Fibroblast of lung (primary cell): ENCODE data around the gene GUK1. TPM values are rescaled to one million over a fixed set of nuclear protein-coding genes. Genes with fewer than 3 reads are reported as not detected.
A peak's percentile ranks its signal among the peaks of the same experiment; 100 is the strongest.

Source experiments
- DNase-seq, 2 donors: peaks; one replicate each; pipeline versions ENCODE4 v3.0.0 to v3.0.0-alpha.2; 2010; ENCODE audit warnings: low read depth in 2 of 2
- H2AFZ ChIP-seq: 2 replicates; pipeline ENCODE4 v1.5.1; 2012; ENCODE audit warnings: low read length, control low read depth, inconsistent platforms
- H3K27ac ChIP-seq: 2 replicates; pipeline ENCODE4 v1.5.1; 2011; ENCODE audit warnings: low read length, control low read depth; ENCODE audit not compliant: insufficient read depth
- H3K27me3 ChIP-seq: 2 replicates; pipeline ENCODE4 v1.5.1; 2011; ENCODE audit warnings: mild to moderate bottlenecking, low read length; ENCODE audit not compliant: control insufficient read depth, insufficient read depth
- H3K36me3 ChIP-seq: 2 replicates; pipeline ENCODE4 v1.5.1; 2011; ENCODE audit warnings: low read length; ENCODE audit not compliant: control insufficient read depth, insufficient read depth
- H3K4me1 ChIP-seq: 2 replicates; pipeline ENCODE4 v1.5.1; 2011; ENCODE audit warnings: low read length; ENCODE audit not compliant: control insufficient read depth, insufficient read depth; ENCODE audit errors: extremely low read depth
- H3K4me2 ChIP-seq: 2 replicates; pipeline ENCODE4 v1.5.1; 2011; ENCODE audit warnings: low read length, control low read depth; ENCODE audit not compliant: insufficient read depth; ENCODE audit errors: extremely low read depth
- H3K4me3 ChIP-seq, 4 experiments: fragments of 200-600 bp in 1 of 4; sonication (generic) in 1 of 4; replicated peaks in 1 of 4; 2 replicates each; pipeline ENCODE4 v1.5.1; 2011 to 2016; ENCODE audit warnings: low read length in 4 of 4, low read depth in 3 of 4, mild to moderate bottlenecking in 3 of 4, control low read depth in 2 of 4, inconsistent platforms in 1 of 4, mixed read lengths in 1 of 4; ENCODE audit not compliant: insufficient read depth in 1 of 4; ENCODE audit errors: control extremely low read depth in 1 of 4
- H3K79me2 ChIP-seq: 2 replicates; pipeline ENCODE4 v1.5.1; 2012; ENCODE audit warnings: mild to moderate bottlenecking, low read length, inconsistent platforms; ENCODE audit not compliant: control insufficient read depth, insufficient read depth
- H3K9ac ChIP-seq: 2 replicates; pipeline ENCODE4 v1.5.1; 2011; ENCODE audit warnings: mild to moderate bottlenecking, low read length, control low read depth; ENCODE audit not compliant: insufficient read depth
- H3K9me3 ChIP-seq: 2 replicates; pipeline ENCODE4 v1.5.1; 2012; ENCODE audit warnings: low read depth, low read length; ENCODE audit not compliant: control insufficient read depth, insufficient read depth
- H4K20me1 ChIP-seq: 2 replicates; pipeline ENCODE4 v1.5.1; 2011; ENCODE audit warnings: low read length; ENCODE audit not compliant: control insufficient read depth, insufficient read depth; ENCODE audit errors: extremely low read depth
- EZH2 ChIP-seq: IDR thresholded peaks from 2 replicates; pipeline ENCODE4 v1.5.1; 2012; ENCODE audit warnings: low read length, control low read depth, mild to moderate bottlenecking; ENCODE audit errors: missing control alignments
- polyA plus RNA-seq, 2 donors: library from polyadenylated mRNA; depleted of rRNA in 1 of 2; stranded (reverse) in 1 of 2; unstranded in 1 of 2; fragments of >200 nt; gene quantifications; 2 replicates each; pipeline ENCODE4 v1.2.1, GENCODE V29; 2011 to 2012; ENCODE audit warnings: missing spikeins in 1 of 2
- total RNA-seq: library from RNA; depleted of rRNA; stranded (reverse); fragments of >200 nt; gene quantifications from 2 replicates; pipeline ENCODE4 v1.2.1, GENCODE V29; 2014
- TF ChIP-seq, protein P1 (sequence below), 2 donors: IDR thresholded peaks in 1 of 2; conservative IDR thresholded peaks in 1 of 2; 1 replicate in 1 of 2; 2 replicates in 1 of 2; pipeline ENCODE4 v1.5.1; 2011 to 2012; ENCODE audit warnings: low read length in 2 of 2, control low read depth in 1 of 2, inconsistent platforms in 1 of 2, low read depth in 1 of 2, mild to moderate bottlenecking in 1 of 2

Gene GUK1
- total and polyA plus RNA-seq, 2 donors (not counting 1 experiment from before 2014, with no cell fraction given), result 217 to 479 TPM

GRCh38 chr1:228163007-228163753 is 23.1 kb downstream of the GUK1 start:
- no peaks in the 10 kb centered on the region for H3K27me3 ChIP-seq
- no peak overlapping the region for H3K4me3 ChIP-seq
- H2AFZ ChIP-seq, result no peak overlapping the region
- peak in 1 of 2 donors; percentile 78 for DNase-seq
- H3K9me3 ChIP-seq, result no peaks in the 10 kb centered on the region
- H3K36me3 ChIP-seq, result no peaks in the 10 kb centered on the region
- H3K27ac ChIP-seq, result no peak overlapping the region
- no peak for TF ChIP-seq EZH2
- H3K4me1 ChIP-seq, result peaks cover 3% of the 10 kb centered on the region
- H3K79me2 ChIP-seq, result no peaks in the 10 kb centered on the region
- no peak overlapping the region for H3K4me2 ChIP-seq
- no peaks in the 10 kb centered on the region for H4K20me1 ChIP-seq
- no peak overlapping the region for H3K9ac ChIP-seq

DNA sequence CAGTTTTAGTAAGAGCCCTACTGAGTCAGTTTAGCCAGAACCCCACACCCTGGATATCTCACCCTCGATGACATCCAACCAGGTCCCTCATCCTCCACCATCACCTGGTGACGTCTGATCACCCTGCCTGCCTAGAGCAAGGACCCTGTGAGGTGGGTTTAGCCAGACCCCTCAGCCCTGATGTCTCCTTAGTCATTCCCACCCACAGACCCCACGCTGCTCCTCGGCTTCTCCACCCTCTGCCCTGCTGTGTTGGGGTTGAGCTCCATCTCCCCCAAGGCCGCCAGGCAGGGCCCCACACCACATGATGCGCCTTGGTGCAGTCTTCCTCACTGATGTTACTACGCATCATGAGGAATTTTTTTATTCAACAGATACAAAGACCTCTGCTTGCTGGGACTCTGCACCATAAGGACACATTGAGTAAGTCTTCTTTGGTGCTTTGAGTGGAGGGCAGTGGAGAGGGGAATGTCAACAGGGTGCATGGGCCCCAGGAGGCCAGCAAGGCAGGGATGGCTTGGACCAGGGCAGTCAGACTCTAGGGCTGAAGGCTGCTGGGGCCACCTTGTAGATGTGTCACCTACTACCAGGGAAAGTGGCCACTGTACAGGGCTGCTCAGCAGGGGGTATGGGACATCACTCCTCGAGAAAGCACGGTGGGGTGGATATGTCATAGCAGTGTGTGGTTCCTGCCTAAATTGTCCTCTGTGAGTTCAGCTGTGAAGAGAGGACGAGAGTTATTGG is 23.9 kb downstream of the GUK1 start:
- TF ChIP-seq EZH2, result no peak
- TF ChIP-seq, protein P1, sequence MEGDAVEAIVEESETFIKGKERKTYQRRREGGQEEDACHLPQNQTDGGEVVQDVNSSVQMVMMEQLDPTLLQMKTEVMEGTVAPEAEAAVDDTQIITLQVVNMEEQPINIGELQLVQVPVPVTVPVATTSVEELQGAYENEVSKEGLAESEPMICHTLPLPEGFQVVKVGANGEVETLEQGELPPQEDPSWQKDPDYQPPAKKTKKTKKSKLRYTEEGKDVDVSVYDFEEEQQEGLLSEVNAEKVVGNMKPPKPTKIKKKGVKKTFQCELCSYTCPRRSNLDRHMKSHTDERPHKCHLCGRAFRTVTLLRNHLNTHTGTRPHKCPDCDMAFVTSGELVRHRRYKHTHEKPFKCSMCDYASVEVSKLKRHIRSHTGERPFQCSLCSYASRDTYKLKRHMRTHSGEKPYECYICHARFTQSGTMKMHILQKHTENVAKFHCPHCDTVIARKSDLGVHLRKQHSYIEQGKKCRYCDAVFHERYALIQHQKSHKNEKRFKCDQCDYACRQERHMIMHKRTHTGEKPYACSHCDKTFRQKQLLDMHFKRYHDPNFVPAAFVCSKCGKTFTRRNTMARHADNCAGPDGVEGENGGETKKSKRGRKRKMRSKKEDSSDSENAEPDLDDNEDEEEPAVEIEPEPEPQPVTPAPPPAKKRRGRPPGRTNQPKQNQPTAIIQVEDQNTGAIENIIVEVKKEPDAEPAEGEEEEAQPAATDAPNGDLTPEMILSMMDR (conservative IDR thresholded peaks at IDR 0.05 in 1 of 2, IDR thresholded peaks at IDR 0.05 in 1 of 2; ENCODE audit: low read depth in 1 of 2, low read length in 2 of 2), result no peak
- Histone ChIP-seq H2AFZ (no peak overlapping the region), H3K4me3 (no peak overlapping the region), H3K4me2 (no peak overlapping the region), H3K27me3 (no peaks in the 10 kb centered on the region), H3K9ac (no peak overlapping the region), H3K79me2 (no peaks in the 10 kb centered on the region), H3K4me1 (peaks cover 3% of the 10 kb centered on the region), H3K27ac (no peak overlapping the region), H4K20me1 (no peaks in the 10 kb centered on the region), H3K36me3 (no peaks in the 10 kb centered on the region), H3K9me3 (no peaks in the 10 kb centered on the region)
- DNase-seq, result no peak

GRCh38 chr1:228164561-228165371 is 24.7 kb downstream of the GUK1 start:
- Histone ChIP-seq H2AFZ (peak overlapping the region; percentile 72), H3K27me3 (no peaks in the 10 kb centered on the region), H3K36me3 (no peaks in the 10 kb centered on the region), H3K9me3 (no peaks in the 10 kb centered on the region), H4K20me1 (no peaks in the 10 kb centered on the region), H3K79me2 (no peaks in the 10 kb centered on the region), H3K4me3 (peak overlapping the region; percentile 58 to 80 (median 66)), H3K4me1 (peaks cover 3% of the 10 kb centered on the region), H3K27ac (peak overlapping the region; percentile 91), H3K9ac (peak overlapping the region; percentile 63), H3K4me2 (peak overlapping the region; percentile 96)
- TF ChIP-seq EZH2, result no peak
- TF ChIP-seq, protein P1 (conservative IDR thresholded peaks at IDR 0.05 in 1 of 2, IDR thresholded peaks at IDR 0.05 in 1 of 2; ENCODE audit: low read depth in 1 of 2, low read length in 2 of 2), result no peak
- no peak for DNase-seq
